PC-9 (cell line): Measurements from ENCODE around the gene FCN3. TPM values are rescaled to one million over a fixed set of nuclear protein-coding genes. Genes with fewer than 3 reads are reported as not detected.

Experiments used
- BruUV-seq: library from RNA; stranded (reverse); fragments of 400-500 nt; replicated peaks from 2 replicates; lab custom pipeline; 2021; lab: Mats Ljungman, UMichigan
- CTCF ChIA-PET: fragments of 300-600 bp; sonication (Branson Sonifier 250); formaldehyde crosslinking; loops from one replicate; lab custom pipeline; 2022; ENCODE audit warnings: antibody characterized with exemption; lab: Charles Lee
- POLR2A ChIA-PET: fragments of 300-600 bp; sonication (Branson Sonifier 250); formaldehyde crosslinking; loops from one replicate; lab custom pipeline; 2022; ENCODE audit warnings: antibody characterized with exemption; ENCODE audit not compliant: unreplicated experiment; lab: Charles Lee
- DNase-seq, 2 experiments: peaks; one replicate each; pipeline versions ENCODE4 v3.0.0 to v3.0.0-alpha.2; 2015 to 2022; ENCODE audit warnings: mixed read lengths in 1 of 2
- H2AFZ ChIP-seq: fragments of 200-600 bp; sonication (generic); 2 replicates; pipeline ENCODE4 v1.8.1; 2017; ENCODE audit warnings: antibody characterized with exemption
- H3F3A ChIP-seq: fragments of 200-600 bp; sonication (generic); 2 replicates; pipeline ENCODE4 v1.8.1; 2017; ENCODE audit warnings: antibody characterized with exemption, mild to moderate bottlenecking, low read depth; ENCODE audit not compliant: insufficient read depth
- H3K27ac ChIP-seq: fragments of 200-600 bp; sonication (generic); 2 replicates; pipeline ENCODE4 v1.6.1; 2016; ENCODE audit warnings: mixed run types
- H3K27me3 ChIP-seq: fragments of 200-600 bp; sonication (generic); 2 replicates; pipeline ENCODE4 v1.6.1; 2016; ENCODE audit warnings: low read depth, mixed run types; ENCODE audit not compliant: insufficient read depth
- H3K36me3 ChIP-seq: fragments of 200-600 bp; sonication (generic); 2 replicates; pipeline ENCODE4 v1.6.1; 2016; ENCODE audit warnings: low read depth, mixed run types
- H3K4me1 ChIP-seq: fragments of 200-600 bp; sonication (generic); replicated peaks from 2 replicates; pipeline ENCODE4 v1.6.1; 2016; ENCODE audit warnings: mixed run types; ENCODE audit not compliant: insufficient read depth
- H3K4me2 ChIP-seq: fragments of 200-600 bp; sonication (generic); 2 replicates; pipeline ENCODE4 v1.6.1; 2017; ENCODE audit warnings: mixed run types
- H3K4me3 ChIP-seq: fragments of 200-600 bp; sonication (generic); 2 replicates; pipeline ENCODE4 v1.6.1; 2016; ENCODE audit warnings: mixed run types
- H3K79me2 ChIP-seq: fragments of 200-600 bp; sonication (generic); 2 replicates; pipeline ENCODE4 v1.6.1; 2017; ENCODE audit warnings: low read depth, mixed run types
- H3K9me2 ChIP-seq: fragments of 200-600 bp; sonication (generic); 2 replicates; pipeline ENCODE4 v1.8.1; 2017; ENCODE audit warnings: mild to moderate bottlenecking; ENCODE audit not compliant: insufficient read depth
- H3K9me3 ChIP-seq: fragments of 200-600 bp; sonication (generic); 2 replicates; pipeline ENCODE4 v1.8.1; 2016; ENCODE audit warnings: low read depth; ENCODE audit not compliant: insufficient read depth
- H4K20me1 ChIP-seq: fragments of 200-600 bp; sonication (generic); 2 replicates; pipeline ENCODE4 v1.8.1; 2017; ENCODE audit not compliant: insufficient read depth
- CTCF ChIP-seq: fragments of 200-600 bp; sonication (generic); conservative IDR thresholded peaks from 2 replicates; pipeline ENCODE4 v1.6.1; 2017; ENCODE audit warnings: mixed run types, antibody characterized with exemption, mild to moderate bottlenecking, moderate library complexity
- EZH2 ChIP-seq: fragments of 200-600 bp; sonication (generic); IDR thresholded peaks from 2 replicates; pipeline ENCODE4 v1.8.0; 2017; ENCODE audit warnings: antibody characterized with exemption, low read depth
- intact Hi-C: fragments of 100-400 bp; cut with micrococcal nuclease; formaldehyde crosslinking; loops from one replicate; pipeline ENCODE4 v1.10.0; 2022; ENCODE audit not compliant: unreplicated experiment
- total RNA-seq: library from RNA; stranded (reverse); gene quantifications from 2 replicates; pipeline ENCODE4 v1.2.3, GENCODE V29; 2021

FCN3 gene
- total RNA-seq, 1 experiment from 2014 or later, result not detected

GRCh38 chr1:27383661-27384060, 9.0 kb upstream of the FCN3 start:
- Histone ChIP-seq H3K36me3 (no peaks in the 10 kb centered on the region), H3F3A (no peaks in the 10 kb centered on the region), H3K9me3 (no peaks in the 10 kb centered on the region), H3K4me3 (no peak overlapping the region), H3K79me2 (no peaks in the 10 kb centered on the region), H3K27me3 (no peaks in the 10 kb centered on the region), H4K20me1 (no peaks in the 10 kb centered on the region), H3K9me2 (no peaks in the 10 kb centered on the region), H2AFZ (no peak overlapping the region), H3K4me1 (no peaks in the 10 kb centered on the region), H3K27ac (no peak overlapping the region), H3K4me2 (no peak overlapping the region; the same call in 1 of the 2 replicates)
- DNase-seq, result no peak
- intact Hi-C loops, result loop anchor here (2.0 kb wide), 1 partner anchor 17 kb away; the partner anchor contains the start of gene MAP3K6
- ChIA-PET POLR2A (no interaction called here), CTCF (interaction anchor here (0.6 kb wide), 1 partner anchor 141 kb away, joined by 4 read pairs; no protein-coding TSS in a partner anchor)
- BruUV-seq, result no TSS peak
- TF ChIP-seq EZH2, result no peak
- no peak for TF ChIP-seq CTCF

DNA sequence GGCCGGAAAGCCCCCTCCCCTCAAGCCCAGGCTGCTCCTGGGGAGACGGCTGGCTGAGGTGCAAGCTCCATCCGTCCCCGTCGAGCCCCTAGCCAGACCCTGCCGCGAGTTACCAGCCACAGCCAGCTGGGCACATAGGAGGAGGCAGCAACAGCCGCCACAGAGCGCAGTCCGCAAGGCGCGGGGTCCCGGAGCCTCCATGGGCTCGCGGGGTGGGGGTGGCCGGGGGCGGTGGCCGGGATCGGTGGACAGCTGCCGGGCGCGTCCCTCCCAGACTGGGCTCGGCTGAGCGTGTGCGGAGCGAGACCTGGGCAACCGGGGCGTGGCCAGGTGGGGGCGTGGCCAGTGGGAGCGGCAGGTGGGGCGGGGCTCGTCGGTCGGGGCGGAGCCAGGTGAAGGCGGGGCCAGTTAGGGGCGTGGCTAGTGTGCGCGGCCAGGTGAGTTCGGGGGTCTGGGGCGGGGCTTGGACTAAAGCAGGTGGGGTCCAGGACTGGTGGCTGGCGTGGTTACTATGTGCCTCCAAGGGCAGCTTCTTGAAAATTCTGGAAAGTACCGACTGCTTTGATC, 8.5 kb upstream of the FCN3 start, which contains the start of gene CD164L2:
TSS of gene CD164L2 (minus strand) at position 295 of the 567 bp plus-strand sequence. CDS start at position 201, 94 bp downstream.
- intact Hi-C loops, result loop anchor here (2.0 kb wide), 1 partner anchor 16 kb away; the partner anchor contains the start of gene MAP3K6
- no peaks in the 10 kb centered on the region for H3F3A ChIP-seq
- peak within 1 kb of the TSS; percentile 63; the same call in 1 of the 2 replicates for H3K4me2 ChIP-seq
- CTCF ChIA-PET, result interaction anchor here (0.6 to 1.4 kb wide), 2 partner anchors 14 to 17 kb away, joined by 4 to 5 read pairs; no protein-coding TSS in a partner anchor
- H3K9me3 ChIP-seq, result no peaks in the 10 kb centered on the region
- H2AFZ ChIP-seq, result no peak within 1 kb of the TSS
- no peaks in the 10 kb centered on the region for H3K27me3 ChIP-seq
- BruUV-seq, result no TSS peak
- no peaks in the 10 kb centered on the region for H3K9me2 ChIP-seq
- DNase-seq, result peak in 1 of 2 experiments; percentile 73
- H4K20me1 ChIP-seq, result no peaks in the 10 kb centered on the region
- no peak within 1 kb of the TSS for H3K27ac ChIP-seq
- POLR2A ChIA-PET, result interaction anchor here (0.5 kb wide), 1 partner anchor 388 kb away, joined by 7 read pairs; no protein-coding TSS in a partner anchor
- H3K36me3 ChIP-seq, result no peaks in the 10 kb centered on the region
- no peak for TF ChIP-seq CTCF
- no peak for TF ChIP-seq EZH2
- no peaks in the 10 kb centered on the region for H3K4me1 ChIP-seq
- no peak within 1 kb of the TSS for H3K4me3 ChIP-seq
- H3K79me2 ChIP-seq, result no peaks in the 10 kb centered on the region

DNA sequence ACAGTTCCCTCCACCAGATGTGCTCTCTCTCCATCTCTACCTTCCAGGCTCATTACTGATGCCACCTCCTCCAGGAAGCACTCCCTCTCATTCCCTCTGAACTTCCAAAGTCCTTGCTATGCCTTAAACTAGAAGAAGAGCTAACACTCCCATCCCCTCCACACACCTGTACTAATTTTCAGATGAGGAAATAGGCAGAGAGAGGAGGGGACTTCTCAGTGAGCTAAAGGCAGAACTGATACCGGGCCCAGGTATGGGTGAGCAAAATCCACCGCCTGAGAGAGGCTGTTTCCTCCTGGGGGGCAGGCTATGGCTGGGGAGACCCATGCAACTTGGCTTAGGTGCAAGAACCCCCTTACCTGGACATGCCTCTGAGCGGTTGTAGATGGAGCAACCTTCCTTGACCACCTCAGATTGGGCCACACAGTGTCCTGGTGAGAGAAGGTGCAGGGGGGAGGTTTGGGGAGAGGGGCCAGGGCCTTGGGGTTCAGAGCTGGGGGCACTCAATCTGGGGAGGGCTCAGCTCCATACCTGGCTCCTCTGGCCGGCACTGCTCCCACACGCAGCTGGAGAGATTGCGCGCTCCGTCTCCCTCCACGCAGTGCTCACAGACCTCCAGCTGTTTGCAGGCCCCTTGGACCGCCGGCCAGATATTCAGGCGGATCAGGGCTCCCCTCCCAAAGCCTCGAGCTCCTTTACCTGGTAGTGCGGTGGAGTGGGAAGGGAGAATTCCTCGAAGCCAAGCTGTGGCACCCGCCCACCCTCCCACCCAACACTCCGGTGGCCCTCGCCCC, 7.5 kb upstream of the FCN3 start:
- CTCF ChIA-PET, result interaction anchor here (0.6 to 1.4 kb wide), 3 partner anchors 13 to 1218 kb away, joined by 3 to 8 read pairs (median 4); no protein-coding TSS in a partner anchor
- H3K9me2 ChIP-seq, result no peaks in the 10 kb centered on the region
- POLR2A ChIA-PET, result interaction anchor here (0.5 to 0.6 kb wide), 2 partner anchors 39 to 387 kb away, joined by 5 to 7 read pairs; no protein-coding TSS in a partner anchor
- no peak for DNase-seq
- no peak overlapping the region for H3K4me2 ChIP-seq
- no peaks in the 10 kb centered on the region for H3K79me2 ChIP-seq
- H3K4me3 ChIP-seq, result no peak overlapping the region
- no peaks in the 10 kb centered on the region for H3F3A ChIP-seq
- no peaks in the 10 kb centered on the region for H3K9me3 ChIP-seq
- no peak overlapping the region for H2AFZ ChIP-seq
- H3K27ac ChIP-seq, result no peak overlapping the region
- no peaks in the 10 kb centered on the region for H3K27me3 ChIP-seq
- no peak for TF ChIP-seq EZH2
- no peak for TF ChIP-seq CTCF
- no peaks in the 10 kb centered on the region for H3K4me1 ChIP-seq
- no TSS peak for BruUV-seq
- H4K20me1 ChIP-seq, result no peaks in the 10 kb centered on the region
- intact Hi-C loops, result loop anchor here (2.0 kb wide), 1 partner anchor 15 kb away; the partner anchor contains the start of gene MAP3K6
- H3K36me3 ChIP-seq, result no peaks in the 10 kb centered on the region
